DMS79 (cell line): ENCODE results near the gene PTRHD1.

Experiments
- DNase-seq: peaks from one replicate; lab custom pipeline; 2025; lab: John Stamatoyannopoulos, UW

The PTRHD1 gene

DNA sequence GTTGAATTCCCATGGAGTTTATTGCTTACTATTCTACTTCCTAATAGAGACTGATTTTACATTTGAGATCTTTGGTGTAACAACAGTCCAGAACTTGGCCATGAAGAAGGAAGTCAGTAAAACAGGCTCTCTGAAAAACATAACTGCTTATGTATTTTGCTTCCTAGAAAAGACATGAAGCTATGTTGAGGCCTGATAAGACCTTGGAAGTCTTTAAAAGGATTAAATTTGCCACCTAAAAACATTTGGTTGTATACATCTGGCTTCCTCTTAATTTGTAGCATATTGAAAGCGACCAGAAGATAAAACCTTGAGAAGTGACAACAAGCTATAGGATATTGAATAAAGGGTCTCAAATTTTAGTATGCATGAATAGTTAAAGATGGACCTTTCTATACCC, 36.4 kb downstream of the PTRHD1 start:
- DNase-seq = no peak

GRCh38 chr2:24754985-24755705, 38.0 kb downstream of the PTRHD1 start:
- DNase-seq = no peak

- no peak for DNase-seq
These were observed 44.0 kb downstream of the PTRHD1 start for GRCh38 chr2:24749069-24749691.

DNA sequence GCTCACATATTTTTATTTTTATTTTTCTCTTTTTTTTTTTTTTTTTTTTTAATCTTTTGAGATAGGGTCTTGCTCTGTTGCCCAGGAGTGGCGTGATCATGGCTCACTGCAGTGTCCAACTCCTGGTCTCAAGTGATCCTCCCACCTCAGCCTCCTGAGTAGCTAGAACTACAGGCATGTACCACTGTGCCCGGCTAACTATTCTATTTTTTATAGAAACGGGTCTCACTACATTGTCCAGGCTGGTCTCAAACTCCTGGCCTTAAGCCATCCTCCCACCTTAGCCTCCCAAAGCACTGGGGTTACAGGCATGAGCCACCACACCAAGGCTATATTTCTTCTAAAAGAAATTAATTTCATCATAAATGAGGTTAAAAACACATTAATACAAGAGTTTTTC, 45.9 kb downstream of the PTRHD1 start:
- no peak for DNase-seq

- DNase-seq = no peak
These were observed 47.4 kb downstream of the PTRHD1 start for GRCh38 chr2:24745825-24746224.

- DNase-seq = no peak
These were observed 48.8 kb downstream of the PTRHD1 start for GRCh38 chr2:24744356-24744755.

DNA sequence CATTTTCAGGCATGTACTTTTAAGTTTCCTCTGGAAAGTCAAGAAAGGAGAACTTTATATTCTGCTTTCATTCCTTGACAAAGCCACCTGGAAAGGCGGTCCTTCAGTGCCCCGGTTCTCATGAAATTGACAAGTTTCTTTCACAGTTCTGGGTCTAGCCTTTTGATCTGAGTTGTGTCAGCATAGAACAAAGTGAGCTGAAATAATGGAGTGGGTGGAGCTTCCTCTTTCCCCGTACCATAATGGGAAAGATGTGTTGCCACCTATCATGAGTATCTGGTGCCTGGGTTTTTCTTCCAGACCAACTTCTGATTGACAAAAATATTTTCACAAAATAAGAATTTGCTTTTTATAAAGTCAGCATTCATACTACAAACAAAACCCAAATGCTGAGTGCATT, 49.3 kb downstream of the PTRHD1 start:
- DNase-seq = no peak

DNA sequence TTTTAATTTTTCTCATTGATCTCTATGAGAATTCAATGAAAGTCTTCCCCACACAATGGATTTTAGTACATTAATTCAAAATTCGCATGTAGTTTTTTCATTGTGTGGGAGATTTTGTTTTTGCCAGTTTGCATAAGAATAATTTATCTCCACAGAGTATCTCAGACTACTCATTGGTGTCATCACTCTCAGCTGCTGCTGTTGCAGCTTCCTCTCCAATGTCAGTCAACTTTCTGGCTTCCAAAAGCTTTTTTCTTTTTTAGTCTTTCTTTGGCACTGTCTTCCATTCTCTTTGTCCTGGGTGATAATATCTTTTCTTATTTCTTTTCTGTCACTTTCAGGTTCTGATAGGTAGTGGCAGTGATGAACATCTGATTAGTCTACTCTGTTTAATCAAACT, 50.5 kb downstream of the PTRHD1 start:
- no peak for DNase-seq

GRCh38 chr2:24740142-24740541, 53.0 kb downstream of the PTRHD1 start:
- no peak for DNase-seq
